NCI-H2196 treated with DMSO at 0.1 percent for 48 hours (cell line): ENCODE measurements around the gene ANKRD40.
A peak's percentile ranks its signal among the peaks of the same experiment; 100 is the strongest.

Source experiments
- DNase-seq: peaks from one replicate; lab custom pipeline; 2025; ENCODE audit not compliant: unreplicated experiment; lab: John Stamatoyannopoulos, UW

Gene ANKRD40

GRCh38 chr17:50672071-50672470 is 35.6 kb downstream of the ANKRD40 start:
- no peak for DNase-seq

- DNase-seq = no peak
Observed at GRCh38 chr17:50668838-50669581, 38.7 kb downstream of the ANKRD40 start.

- DNase-seq = no peak
Observed at GRCh38 chr17:50668025-50668837, 39.5 kb downstream of the ANKRD40 start.

GRCh38 chr17:50667259-50668024 is 40.3 kb downstream of the ANKRD40 start:
- no peak for DNase-seq

GRCh38 chr17:50666316-50666715 is 41.4 kb downstream of the ANKRD40 start:
- DNase-seq = no peak

GRCh38 chr17:50665838-50666237 is 41.9 kb downstream of the ANKRD40 start:
- no peak for DNase-seq

GRCh38 chr17:50664788-50665458 is 42.8 kb downstream of the ANKRD40 start:
- no peak for DNase-seq

GRCh38 chr17:50663812-50664374 is 43.8 kb downstream of the ANKRD40 start:
- no peak for DNase-seq

GRCh38 chr17:50662632-50663225 is 45.0 kb downstream of the ANKRD40 start:
- no peak for DNase-seq

- DNase-seq = peak; percentile 55
Observed at GRCh38 chr17:50661795-50662391, 45.8 kb downstream of the ANKRD40 start.

GRCh38 chr17:50661348-50661747 is 46.4 kb downstream of the ANKRD40 start:
- DNase-seq = no peak

GRCh38 chr17:50660887-50661345 is 46.8 kb downstream of the ANKRD40 start:
- DNase-seq = no peak

- peak; percentile 74 for DNase-seq
Observed at GRCh38 chr17:50660042-50660886, 47.5 kb downstream of the ANKRD40 start.

- no peak for DNase-seq
Observed at GRCh38 chr17:50659179-50659578, 48.5 kb downstream of the ANKRD40 start.

- no peak for DNase-seq
Observed at GRCh38 chr17:50658616-50659015, 49.1 kb downstream of the ANKRD40 start.

- DNase-seq = no peak
Observed at GRCh38 chr17:50657627-50658026, 50.1 kb downstream of the ANKRD40 start.

- DNase-seq = no peak
Observed at GRCh38 chr17:50657054-50657453, 50.7 kb downstream of the ANKRD40 start.

- no peak for DNase-seq
Observed at GRCh38 chr17:50656509-50656908, 51.2 kb downstream of the ANKRD40 start.

GRCh38 chr17:50653738-50654137 is 54.0 kb downstream of the ANKRD40 start:
- no peak for DNase-seq
